ENCODE data around the gene LDAH. TPM values are rescaled to one million over a fixed set of nuclear protein-coding genes. Genes with fewer than 3 reads are reported as not detected.

LDAH gene
- polyA plus RNA-seq, 3 donors from 2014 or later, result 11.0 to 15.0 (median 11.9) TPM

- peaks cover 0 to 28% (median 11%) of the 10 kb centered on the region in 3 donors for H3K36me3 Mint-ChIP-seq
- no peaks in the 10 kb centered on the region for H3K9me3 Mint-ChIP-seq
- no peak for DNase-seq
- peaks cover 2 to 5% (median 2%) of the 10 kb centered on the region in 3 donors for H3K27me3 Mint-ChIP-seq (ENCODE audit: low read depth in 3 of 3)
- H3K4me3 Mint-ChIP-seq, result no peak overlapping the region
- H3K4me1 Mint-ChIP-seq, result peaks cover 0 to 10% of the 10 kb centered on the region in 2 donors
- H3K27ac Mint-ChIP-seq, result no peak overlapping the region
Measured at GRCh38 chr2:20678780-20679179, 144.1 kb downstream of the LDAH start.

DNA sequence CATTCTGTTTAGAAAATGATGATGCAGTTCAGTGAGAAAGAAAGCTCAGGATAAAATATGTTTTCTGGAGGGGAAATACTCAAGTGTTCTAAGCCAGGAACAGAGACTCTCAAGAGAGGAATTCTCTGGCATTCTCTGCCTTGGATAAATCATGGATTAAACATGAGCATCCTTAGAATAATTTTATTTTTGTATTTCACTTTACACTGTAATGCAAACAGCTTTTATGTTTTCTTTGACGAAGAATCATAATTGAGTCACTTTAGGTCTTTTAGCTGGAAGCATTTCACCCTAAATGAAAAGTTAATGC, 144.9 kb downstream of the LDAH start:
- Mint-ChIP-seq H3K27ac (no peak overlapping the region), H3K4me3 (no peak overlapping the region), H3K27me3 (ENCODE audit: low read depth in 3 of 3) (peaks cover 2 to 10% (median 7%) of the 10 kb centered on the region in 3 donors), H3K4me1 (peaks cover 0 to 10% of the 10 kb centered on the region in 2 donors), H3K9me3 (no peaks in the 10 kb centered on the region), H3K36me3 (peaks cover 0 to 21% (median 9%) of the 10 kb centered on the region in 3 donors)
- no peak for DNase-seq

DNA sequence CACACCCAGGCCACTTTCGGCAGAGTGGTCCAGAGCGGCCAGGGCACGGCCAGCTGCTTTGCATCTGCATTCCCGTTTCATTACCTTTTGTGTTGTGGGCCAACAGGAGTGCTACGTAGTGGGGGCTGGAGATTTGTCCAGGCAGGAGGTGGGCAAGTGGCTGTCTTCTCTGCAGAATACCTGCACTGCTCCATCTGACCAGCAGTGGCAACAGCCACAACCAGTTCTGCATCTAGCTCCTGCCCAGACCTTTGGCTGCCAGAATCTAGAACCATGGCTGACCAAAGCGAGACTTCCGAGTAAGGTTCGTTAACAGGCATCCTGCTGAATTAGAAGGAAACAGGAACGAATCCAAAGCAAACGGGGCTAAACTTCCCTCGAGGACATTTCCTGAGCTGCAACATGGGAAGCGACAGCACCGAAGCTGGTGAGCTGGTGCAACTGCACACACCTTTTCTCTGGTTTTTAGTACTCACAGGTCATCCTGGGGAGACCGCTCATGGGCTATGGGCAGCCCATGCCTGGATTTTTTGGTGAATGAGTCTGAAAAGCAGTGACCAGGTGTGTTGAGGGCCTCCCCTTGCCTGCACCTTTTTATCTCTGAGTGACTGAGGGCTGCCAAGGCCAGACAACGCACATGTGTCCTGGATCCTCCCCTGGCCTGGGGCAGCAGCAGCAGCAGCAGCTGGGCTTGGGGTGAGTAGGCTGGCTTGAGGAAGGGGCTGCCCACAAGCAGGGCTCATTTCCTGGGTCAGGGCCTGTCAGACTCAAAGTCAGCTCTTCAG, 145.4 kb downstream of the LDAH start:
- Mint-ChIP-seq H3K9me3 (no peaks in the 10 kb centered on the region), H3K4me3 (no peak overlapping the region), H3K27me3 (ENCODE audit: low read depth in 3 of 3) (peaks cover 5 to 15% (median 11%) of the 10 kb centered on the region in 3 donors), H3K27ac (no peak overlapping the region), H3K36me3 (peaks cover 0 to 16% (median 6%) of the 10 kb centered on the region in 3 donors), H3K4me1 (peaks cover 0 to 4% of the 10 kb centered on the region in 2 donors)
- no peak for DNase-seq

DNA sequence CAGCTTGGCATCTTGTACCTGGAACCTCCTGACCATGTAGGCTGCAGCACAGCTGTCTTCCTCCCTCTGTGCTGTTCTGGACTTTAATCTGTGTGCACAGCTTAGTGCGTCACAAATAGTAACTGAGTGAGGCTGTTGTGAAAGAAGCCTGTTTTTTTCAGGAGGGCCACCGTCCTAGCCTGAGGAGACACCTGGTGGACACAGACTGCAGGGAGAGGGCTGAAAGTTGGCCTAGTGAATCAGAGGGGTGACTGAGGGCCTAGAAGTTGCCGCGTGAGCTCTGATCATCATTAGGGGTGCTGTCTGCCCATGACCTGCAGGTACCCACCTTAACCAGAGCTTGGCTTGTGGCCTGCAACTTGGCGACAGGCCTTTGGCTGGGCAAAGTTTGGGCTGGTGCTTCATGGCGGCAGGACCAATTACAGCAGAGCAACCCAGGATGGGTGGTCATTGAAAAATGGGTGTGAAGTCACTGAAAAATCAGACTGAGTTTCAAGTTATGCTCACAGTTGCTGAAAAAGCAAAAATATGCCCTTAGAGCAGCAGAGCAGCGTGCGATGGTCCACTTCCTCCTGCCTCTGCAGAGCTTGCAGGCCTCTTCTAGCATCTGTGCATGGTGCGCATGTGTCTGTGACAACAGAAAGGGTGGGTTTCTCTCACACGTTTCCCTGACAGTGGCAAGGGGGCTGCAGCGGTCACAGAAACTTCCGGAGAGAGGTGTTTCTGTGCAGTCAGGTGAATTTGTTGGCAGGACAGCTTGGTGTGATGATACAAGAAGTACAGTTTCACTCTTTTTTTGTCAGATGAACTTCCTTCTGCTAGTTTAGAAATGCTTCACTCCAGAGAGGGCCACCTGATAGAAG, 146.3 kb downstream of the LDAH start:
- Mint-ChIP-seq H3K27ac (peak overlapping the region in 1 of 6 donors; percentile 11), H3K9me3 (no peaks in the 10 kb centered on the region), H3K4me3 (no peak overlapping the region), H3K36me3 (peaks cover 0 to 9% (median 4%) of the 10 kb centered on the region in 3 donors), H3K4me1 (no peaks in the 10 kb centered on the region), H3K27me3 (ENCODE audit: low read depth in 3 of 3) (peaks cover 7 to 23% (median 17%) of the 10 kb centered on the region in 3 donors)
- no peak for DNase-seq

DNA sequence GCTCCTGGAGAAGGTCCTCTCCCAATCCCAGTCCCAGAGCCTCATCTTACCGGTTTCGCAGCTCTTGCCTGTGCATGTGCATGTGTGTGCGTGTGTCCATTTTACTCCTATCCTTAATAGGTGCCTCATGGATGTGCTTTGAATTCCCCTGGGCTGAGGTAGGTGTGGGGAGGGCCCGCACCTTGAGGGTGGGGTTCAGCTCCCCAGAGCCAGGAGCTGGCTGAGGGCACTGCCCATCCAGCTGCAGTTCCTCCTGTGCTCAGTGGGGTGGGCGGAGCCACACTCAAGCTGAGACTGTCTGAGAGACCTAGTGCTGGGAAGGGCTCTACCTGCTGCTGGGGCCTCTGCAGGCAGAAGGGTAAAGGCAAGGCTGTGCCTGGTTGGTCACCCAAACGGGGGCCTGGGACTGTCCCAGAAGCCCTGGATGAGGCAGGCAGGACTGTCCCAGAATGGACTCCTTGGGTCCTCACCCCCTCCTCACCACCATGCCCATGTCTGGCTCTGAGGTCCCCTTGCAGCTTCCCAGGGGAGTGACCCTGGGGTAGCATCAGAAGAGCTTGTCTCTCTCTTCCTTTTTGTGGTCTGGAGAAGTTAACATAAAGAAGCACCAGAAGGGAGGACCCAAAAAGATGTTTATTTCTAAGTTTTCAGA, 147.1 kb downstream of the LDAH start:
- no peak for DNase-seq

DNA sequence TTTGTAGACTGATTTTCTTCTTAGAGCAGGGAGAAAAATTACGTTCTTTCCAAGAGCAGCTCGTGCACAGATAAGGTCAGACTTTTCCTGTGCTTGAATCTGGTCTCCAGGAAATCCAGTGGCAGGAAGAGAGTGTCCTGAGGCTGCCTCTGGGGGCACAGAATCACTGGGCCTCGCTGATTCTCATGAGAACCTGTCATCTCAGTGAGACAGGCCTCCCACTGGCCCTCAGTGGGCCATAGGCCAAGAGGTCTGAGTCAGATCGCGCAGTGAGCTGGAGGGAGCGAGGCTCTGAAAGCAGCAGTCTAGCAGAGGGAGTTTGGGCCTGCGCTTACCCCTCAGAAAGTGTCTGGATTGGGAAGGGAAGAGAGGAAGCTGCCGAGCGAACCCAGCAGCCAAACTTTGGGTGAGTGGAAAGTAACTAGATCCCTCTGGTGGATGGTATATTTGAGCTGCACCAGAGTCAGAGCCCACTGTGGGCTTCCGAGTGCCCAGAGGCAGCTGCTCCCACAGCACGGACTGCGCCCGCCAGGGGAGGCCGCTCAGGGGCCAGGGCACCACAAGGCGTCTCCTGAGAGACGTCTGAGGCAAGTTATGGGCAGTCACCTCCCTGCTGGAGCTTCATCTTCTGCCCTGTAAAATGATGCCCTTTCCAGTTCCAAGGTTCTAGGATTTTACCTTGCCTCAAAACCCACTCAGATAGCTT, 147.8 kb downstream of the LDAH start:
- DNase-seq, result no peak
- no peak overlapping the region for H3K4me3 Mint-ChIP-seq
- no peaks in the 10 kb centered on the region for H3K4me1 Mint-ChIP-seq
- no peak overlapping the region for H3K27ac Mint-ChIP-seq
- H3K36me3 Mint-ChIP-seq, result no peaks in the 10 kb centered on the region
- no peaks in the 10 kb centered on the region for H3K9me3 Mint-ChIP-seq
- H3K27me3 Mint-ChIP-seq (ENCODE audit: low read depth in 3 of 3), result peaks cover 13 to 25% (median 20%) of the 10 kb centered on the region in 3 donors

More for the DNA sequence above, 147.1 kb downstream of the LDAH start:
- Mint-ChIP-seq H3K36me3 (peaks cover 0 to 2% (median 0%) of the 10 kb centered on the region in 3 donors), H3K27me3 (ENCODE audit: low read depth in 3 of 3) (peaks cover 10 to 25% (median 20%) of the 10 kb centered on the region in 3 donors), H3K9me3 (no peaks in the 10 kb centered on the region), H3K4me3 (no peak overlapping the region), H3K27ac (no peak overlapping the region), H3K4me1 (no peaks in the 10 kb centered on the region)

GRCh38 chr2:20674309-20674965, 148.5 kb downstream of the LDAH start:
- H3K4me3 Mint-ChIP-seq, result no peak overlapping the region
- H3K27ac Mint-ChIP-seq, result no peak overlapping the region
- H3K4me1 Mint-ChIP-seq, result no peaks in the 10 kb centered on the region
- H3K9me3 Mint-ChIP-seq, result no peaks in the 10 kb centered on the region
- no peaks in the 10 kb centered on the region for H3K36me3 Mint-ChIP-seq
- peaks cover 20 to 30% (median 20%) of the 10 kb centered on the region in 3 donors for H3K27me3 Mint-ChIP-seq (ENCODE audit: low read depth in 3 of 3)
- no peak for DNase-seq

- Mint-ChIP-seq H3K27me3 (ENCODE audit: low read depth in 3 of 3) (peaks cover 20 to 34% (median 20%) of the 10 kb centered on the region in 3 donors), H3K4me3 (no peak overlapping the region)
Measured at GRCh38 chr2:20673686-20674308, 149.1 kb downstream of the LDAH start.

GRCh38 chr2:20672201-20672951, 150.5 kb downstream of the LDAH start:
- no peaks in the 10 kb centered on the region for H3K9me3 Mint-ChIP-seq
- H3K36me3 Mint-ChIP-seq, result no peaks in the 10 kb centered on the region
- no peak overlapping the region for H3K27ac Mint-ChIP-seq
- H3K4me3 Mint-ChIP-seq, result peak overlapping the region in 1 of 5 donors; percentile 35
- H3K27me3 Mint-ChIP-seq (ENCODE audit: low read depth in 3 of 3), result peaks cover 22 to 41% (median 27%) of the 10 kb centered on the region in 3 donors
- no peak for DNase-seq
- peaks cover 0 to 3% of the 10 kb centered on the region in 2 donors for H3K4me1 Mint-ChIP-seq

More at GRCh38 chr2:20673686-20674308, 149.1 kb downstream of the LDAH start:
- no peaks in the 10 kb centered on the region for H3K4me1 Mint-ChIP-seq
- no peaks in the 10 kb centered on the region for H3K36me3 Mint-ChIP-seq
- DNase-seq, result no peak
- no peaks in the 10 kb centered on the region for H3K9me3 Mint-ChIP-seq
- H3K27ac Mint-ChIP-seq, result no peak overlapping the region

DNA sequence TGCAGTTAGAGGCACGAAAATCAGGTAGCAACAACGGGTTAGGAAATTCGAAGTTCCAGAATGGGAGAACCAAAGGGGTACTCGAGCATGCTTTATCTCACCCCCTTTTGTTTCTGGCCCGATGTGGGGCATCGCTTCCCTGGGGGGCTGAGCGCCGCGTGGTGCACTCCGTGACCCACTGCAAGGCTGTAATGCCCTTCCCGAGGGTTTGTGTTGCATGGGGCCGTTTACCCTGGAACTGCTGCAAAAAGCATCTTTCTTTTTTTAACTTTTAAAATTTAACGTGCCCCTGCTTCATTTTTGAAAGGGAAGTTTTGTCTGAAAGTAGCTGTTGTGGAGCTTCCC, 151.2 kb downstream of the LDAH start:
- H3K27me3 Mint-ChIP-seq (ENCODE audit: low read depth in 3 of 3), result peaks cover 22 to 41% (median 27%) of the 10 kb centered on the region in 3 donors
- no peaks in the 10 kb centered on the region for H3K9me3 Mint-ChIP-seq
- peaks cover 0 to 4% of the 10 kb centered on the region in 2 donors for H3K4me1 Mint-ChIP-seq
- DNase-seq, result no peak
- H3K4me3 Mint-ChIP-seq, result no peak overlapping the region
- H3K36me3 Mint-ChIP-seq, result no peaks in the 10 kb centered on the region
- no peak overlapping the region for H3K27ac Mint-ChIP-seq

GRCh38 chr2:20671036-20671735, 151.7 kb downstream of the LDAH start:
- Mint-ChIP-seq H3K4me3 (no peak overlapping the region), H3K4me1 (peaks cover 4 to 7% of the 10 kb centered on the region in 2 donors), H3K9me3 (no peaks in the 10 kb centered on the region), H3K27me3 (ENCODE audit: low read depth in 3 of 3) (peaks cover 24 to 44% (median 29%) of the 10 kb centered on the region in 3 donors), H3K27ac (no peak overlapping the region), H3K36me3 (no peaks in the 10 kb centered on the region)
- DNase-seq, result no peak
